GM11168 (cell line): ENCODE measurements around the gene COA6.
"Not testable (repeated sequence)": the region's sequence is repeated elsewhere in the genome, so short reads cannot be mapped to it uniquely, and the experiment has no call there.

ENCODE experiments used
- in situ Hi-C: fragments of 300-500 bp; cut with MboI; formaldehyde crosslinking; loops from one replicate; pipeline ENCODE4 v1.12.0; 2022; ENCODE audit warnings: low sequenced_read_pairs; ENCODE audit not compliant: unreplicated experiment

Gene COA6

GRCh38 chr1:234368320-234369032 is 4.8 kb upstream of the COA6 start:
- in situ Hi-C loops, result no loop called here

GRCh38 chr1:234369033-234369430 is 4.2 kb upstream of the COA6 start:
- in situ Hi-C loops, result no loop called here

- in situ Hi-C loops, result no loop called here
Measured at GRCh38 chr1:234369784-234370183, 3.5 kb upstream of the COA6 start.

DNA sequence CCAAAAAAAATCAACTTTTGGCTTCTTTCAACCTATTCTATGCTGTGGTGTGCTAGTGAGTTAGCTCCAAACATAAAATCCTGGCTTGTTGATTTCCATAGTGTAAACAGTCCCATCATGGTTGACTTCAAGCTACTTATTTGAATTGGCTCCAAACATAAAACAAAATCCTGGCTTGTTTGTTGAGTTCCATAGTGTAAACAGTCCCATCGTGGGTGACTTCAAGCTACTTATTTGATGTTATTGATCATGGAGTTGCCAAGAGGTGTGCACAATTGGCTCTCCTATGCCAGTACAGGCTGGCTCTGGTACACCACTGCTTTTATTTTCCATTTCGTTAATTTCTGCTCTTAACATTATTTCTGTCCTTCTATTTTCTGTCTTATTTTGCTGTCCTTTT is 1.8 kb upstream of the COA6 start:
- in situ Hi-C loops, result no loop called here

- in situ Hi-C loops, result no loop called here
Measured at GRCh38 chr1:234372011-234372757, 1.1 kb upstream of the COA6 start.

- in situ Hi-C loops, result no loop called here
Measured at GRCh38 chr1:234373959-234374254, 651 bp downstream of the COA6 start.

DNA sequence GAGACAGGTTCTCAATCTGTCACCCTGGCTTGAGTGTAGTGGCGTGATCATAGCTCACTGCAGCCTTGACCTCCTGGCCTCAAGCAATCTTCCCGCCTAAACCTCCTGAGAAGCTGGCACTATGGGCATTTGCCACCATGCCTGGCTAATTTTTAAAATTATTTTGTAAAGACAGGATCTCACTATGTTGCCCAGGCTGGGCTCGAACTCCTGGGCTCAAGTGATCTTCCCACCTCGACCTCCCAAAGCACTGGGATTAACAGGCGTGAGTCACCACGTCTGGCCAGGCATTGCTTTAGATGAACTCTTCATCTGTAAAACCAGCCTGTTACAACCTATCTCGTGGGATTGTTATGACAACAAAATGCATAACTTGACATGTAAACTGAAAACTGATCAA is 2.4 kb downstream of the COA6 start:
- in situ Hi-C loops, result no loop called here

- in situ Hi-C loops, result not testable (repeated sequence)
Measured at GRCh38 chr1:234379591-234380109, 6.4 kb downstream of the COA6 start.

GRCh38 chr1:234381699-234382555 is 8.7 kb downstream of the COA6 start:
- in situ Hi-C loops, result no loop called here

- in situ Hi-C loops, result no loop called here
Measured at GRCh38 chr1:234386122-234386521, 12.9 kb downstream of the COA6 start.

DNA sequence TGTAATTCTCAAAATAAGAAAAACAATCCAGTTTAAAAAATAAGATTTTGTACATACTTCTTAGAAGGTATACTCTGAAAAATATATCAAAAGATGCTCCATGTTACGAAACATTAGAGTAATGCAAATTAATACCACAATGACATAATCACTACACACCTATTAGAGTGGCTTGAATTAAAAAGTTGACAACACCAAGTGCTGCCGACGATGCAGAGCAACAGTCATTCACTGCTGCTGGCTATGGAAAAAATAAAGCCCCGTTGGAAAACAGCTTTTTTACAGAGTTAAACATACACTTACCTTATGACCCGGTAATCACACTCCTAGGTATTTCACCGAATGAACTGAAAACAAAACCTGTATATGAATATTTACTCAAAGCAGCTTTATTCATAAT is 14.8 kb downstream of the COA6 start:
- in situ Hi-C loops, result no loop called here

DNA sequence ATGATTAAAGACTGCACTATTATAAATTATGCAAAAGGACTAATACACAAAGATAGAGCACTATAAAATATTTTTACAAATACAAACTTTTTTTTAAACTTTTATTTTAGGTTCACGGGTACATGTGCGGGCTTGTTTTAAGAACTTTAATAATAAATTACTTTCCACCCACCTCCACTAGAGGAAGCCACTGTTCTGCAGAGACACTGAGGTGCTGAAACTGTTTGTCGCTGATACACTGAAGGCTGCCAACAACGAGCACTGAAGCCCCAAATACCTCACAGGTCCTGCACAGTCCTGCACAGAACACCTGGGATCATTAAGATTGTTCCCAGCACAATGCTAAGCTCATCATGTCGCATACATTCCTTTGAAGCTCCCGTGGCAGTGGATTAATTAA is 19.9 kb downstream of the COA6 start:
- in situ Hi-C loops, result no loop called here

DNA sequence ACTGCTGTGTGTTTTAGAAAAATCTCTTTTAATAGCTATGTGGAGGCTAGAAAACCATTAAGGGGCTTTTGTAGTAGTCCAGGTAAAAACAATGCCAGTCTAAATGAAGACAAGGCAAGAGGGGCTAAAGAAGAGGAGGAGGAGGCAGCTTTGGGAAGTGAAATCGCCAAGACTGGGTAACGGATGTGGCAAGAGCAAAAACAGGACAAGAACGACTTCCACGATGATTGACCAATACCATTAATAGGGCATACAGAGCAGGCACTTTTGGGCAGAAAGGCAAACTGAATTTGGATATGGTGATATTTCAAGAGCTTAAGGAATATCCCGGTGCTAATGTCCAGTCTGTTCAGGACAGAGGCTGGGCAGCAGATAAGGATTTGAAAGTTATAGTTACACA is 22.0 kb downstream of the COA6 start:
- in situ Hi-C loops, result no loop called here

GRCh38 chr1:234396092-234396491 is 22.8 kb downstream of the COA6 start:
- in situ Hi-C loops, result no loop called here

- in situ Hi-C loops, result no loop called here
Measured at GRCh38 chr1:234396871-234397270, 23.6 kb downstream of the COA6 start.

DNA sequence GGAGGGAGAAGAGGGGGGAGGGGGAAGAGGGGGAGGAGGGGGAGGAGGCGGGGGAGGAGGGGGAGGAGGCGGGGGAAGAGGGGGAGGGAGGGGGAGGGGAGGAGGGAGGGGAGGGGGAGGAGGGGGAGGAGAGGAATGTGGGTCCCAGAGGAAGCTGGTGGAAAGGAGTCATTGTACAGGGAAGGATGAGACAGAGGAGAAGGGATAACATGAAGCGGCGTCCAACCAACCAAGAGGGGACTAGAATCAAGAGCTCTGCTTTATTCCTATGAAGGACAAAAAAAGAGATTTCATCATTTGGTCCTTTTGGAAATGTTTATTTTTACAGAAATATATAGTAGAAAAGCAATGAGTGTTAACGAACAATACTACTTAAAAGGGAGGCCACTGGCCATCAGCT is 24.5 kb downstream of the COA6 start:
- in situ Hi-C loops, result no loop called here

GRCh38 chr1:234398849-234399381 is 25.7 kb downstream of the COA6 start:
- in situ Hi-C loops, result no loop called here

DNA sequence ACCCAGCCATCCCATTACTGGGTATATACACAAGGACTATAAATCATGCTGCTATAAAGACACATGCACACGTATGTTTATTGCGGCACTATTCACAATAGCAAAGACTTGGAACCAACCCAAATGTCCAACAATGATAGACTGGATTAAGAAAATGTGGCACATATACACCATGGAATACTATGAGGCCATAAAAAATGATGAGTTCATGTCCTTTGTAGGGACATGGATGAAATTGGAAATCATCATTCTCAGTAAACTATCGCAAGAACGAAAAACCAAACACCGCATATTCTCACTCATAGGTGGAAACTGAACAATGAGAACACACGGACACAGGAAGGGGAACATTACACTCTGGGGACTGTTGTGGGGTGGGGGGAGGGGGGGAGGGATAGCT is 26.3 kb downstream of the COA6 start:
- in situ Hi-C loops, result not testable (repeated sequence)

DNA sequence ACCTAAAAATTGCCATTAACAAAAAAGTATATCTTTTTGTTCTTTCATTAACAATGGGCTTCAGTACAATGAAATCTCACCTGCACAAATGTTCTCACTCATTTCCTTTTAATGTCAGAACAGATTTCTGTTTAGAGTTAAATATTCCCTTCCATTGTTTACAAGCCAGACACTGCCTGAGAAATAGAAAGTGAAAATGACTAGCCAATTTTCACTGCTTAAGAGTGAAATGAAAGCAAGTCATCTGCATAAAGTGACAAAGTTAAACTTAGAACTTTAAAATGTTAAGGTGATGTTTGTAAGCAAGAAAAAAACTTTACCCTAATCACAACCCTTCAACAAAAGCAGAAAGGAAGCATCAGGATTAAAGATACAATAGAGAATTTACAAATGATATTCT is 27.5 kb downstream of the COA6 start:
- in situ Hi-C loops, result no loop called here

GRCh38 chr1:234401658-234402057 is 28.4 kb downstream of the COA6 start:
- in situ Hi-C loops, result no loop called here

DNA sequence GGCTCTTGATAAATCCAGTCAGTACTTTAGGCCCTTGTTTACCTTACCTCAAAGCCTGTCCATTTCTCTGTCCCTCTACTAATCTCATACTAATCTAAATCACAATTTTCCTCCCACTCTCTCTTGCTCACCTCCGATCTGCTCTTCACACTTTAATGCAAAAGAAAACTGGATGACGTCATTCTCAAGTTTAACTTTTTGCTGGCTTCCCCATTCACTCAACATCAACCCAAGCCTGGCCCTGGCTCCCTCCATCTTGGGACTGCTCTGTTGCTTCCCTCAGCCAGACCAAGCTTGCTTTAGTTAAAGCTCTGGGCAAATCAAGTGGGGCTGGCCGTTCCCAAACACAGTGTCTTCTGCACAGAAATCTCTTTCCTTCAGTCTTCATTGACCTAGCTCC is 29.7 kb downstream of the COA6 start:
- in situ Hi-C loops, result no loop called here
